Heart left ventricle (tissue), 13 donors: Measurements from ENCODE around the gene EFHC1.

Experiments used
- POLR2A ChIP-seq, 2 donors: fragments of 450-650 bp; IDR thresholded peaks; one replicate each; pipeline ENCODE4 v1.6.1; 2017; ENCODE audit warnings: antibody characterized with exemption in 2 of 2, mild to moderate bottlenecking in 2 of 2, moderate library complexity in 2 of 2
- TF ChIP-seq, protein P1 (sequence below), 12 donors: fragments of 200-600 bp; sonication (generic) in 4 of 12; IDR thresholded peaks; one replicate each; pipeline versions ENCODE4 v1.5.0 to v1.8.0; 2018 to 2022; ENCODE audit warnings: antibody characterized with exemption in 12 of 12, mild to moderate bottlenecking in 5 of 12
- donor health status: ischemic (EF 13 %, LVEDD 7.1; RV severe dilation, severe dysfunction).
- donor health status: DM: no; HTN: yes; CAD: no.
- donor health status: DM: no; HTN: no; CAD: no.
- donor health status: ischemic (EF 25% LVEDD 6.9; RV normal size, moderate dysfunction).
- donor health status: ischemic (EF 25% LVEDD 5.7; RV mildly dilated, moderate dysfunction).
- donor health status: ischemic (EF 35%, LVEDD 5.7; RV mildly dilated, moderate dysfunction).
- donor health status: nonischemic (EF 11% LVEDD 7.7; RV severe dilation, severe dysfunction).
- donor health status: DM: yes; HTN: yes; CAD: no.
- donor health status: PGD.
- donor health status: ischemic (EF 29% LVEDD 5.4; RV normal size, mild dysfunction).
- donor health status: nonischemic (EF 23%, LVEDD 6.1; RV moderate dilation, normal function).

- no peak for TF ChIP-seq POLR2A (IDR thresholded peaks at IDR 0.05)
- TF ChIP-seq, protein P1, sequence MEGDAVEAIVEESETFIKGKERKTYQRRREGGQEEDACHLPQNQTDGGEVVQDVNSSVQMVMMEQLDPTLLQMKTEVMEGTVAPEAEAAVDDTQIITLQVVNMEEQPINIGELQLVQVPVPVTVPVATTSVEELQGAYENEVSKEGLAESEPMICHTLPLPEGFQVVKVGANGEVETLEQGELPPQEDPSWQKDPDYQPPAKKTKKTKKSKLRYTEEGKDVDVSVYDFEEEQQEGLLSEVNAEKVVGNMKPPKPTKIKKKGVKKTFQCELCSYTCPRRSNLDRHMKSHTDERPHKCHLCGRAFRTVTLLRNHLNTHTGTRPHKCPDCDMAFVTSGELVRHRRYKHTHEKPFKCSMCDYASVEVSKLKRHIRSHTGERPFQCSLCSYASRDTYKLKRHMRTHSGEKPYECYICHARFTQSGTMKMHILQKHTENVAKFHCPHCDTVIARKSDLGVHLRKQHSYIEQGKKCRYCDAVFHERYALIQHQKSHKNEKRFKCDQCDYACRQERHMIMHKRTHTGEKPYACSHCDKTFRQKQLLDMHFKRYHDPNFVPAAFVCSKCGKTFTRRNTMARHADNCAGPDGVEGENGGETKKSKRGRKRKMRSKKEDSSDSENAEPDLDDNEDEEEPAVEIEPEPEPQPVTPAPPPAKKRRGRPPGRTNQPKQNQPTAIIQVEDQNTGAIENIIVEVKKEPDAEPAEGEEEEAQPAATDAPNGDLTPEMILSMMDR (IDR thresholded peaks at IDR 0.05): no peak
These were observed 28.5 kb upstream of the EFHC1 start for GRCh38 chr6:52391599-52391998.
